NCI-H1092 (cell line): ENCODE results near the gene TPTE.
"Not testable (repeated sequence)": the region's sequence is repeated elsewhere in the genome, so short reads cannot be mapped to it uniquely, and the experiment has no call there.

Source experiments
- DNase-seq: peaks from one replicate; lab custom pipeline; 2025; lab: John Stamatoyannopoulos, UW

TPTE gene

DNA sequence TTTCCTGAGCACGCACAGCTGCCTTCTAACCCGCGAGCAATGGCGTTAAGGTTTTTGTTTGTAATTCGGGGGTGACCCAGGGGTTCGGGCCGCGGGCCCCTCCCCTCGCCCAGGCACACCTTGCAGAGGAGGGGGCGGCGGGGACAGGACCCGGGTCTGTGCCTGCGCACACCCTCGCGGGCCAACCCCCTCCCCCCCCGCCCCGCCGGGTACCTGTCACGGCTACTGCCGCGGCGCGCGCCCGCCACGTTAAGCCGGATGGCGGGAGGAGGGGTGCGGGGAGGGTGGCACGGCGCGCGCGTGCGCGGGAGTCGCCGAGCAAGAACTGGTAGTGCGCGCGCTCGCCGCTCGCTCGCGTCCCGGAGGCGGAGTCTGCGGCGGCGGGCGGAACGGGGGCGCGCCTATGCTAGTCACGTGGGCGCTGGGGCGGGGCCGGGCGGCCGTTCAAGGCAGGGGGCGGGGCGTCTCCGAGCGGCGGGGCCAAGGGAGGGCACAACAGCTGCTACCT, at the start of gene TPTE:
Gene TPTE, plus strand, starts transcription at position 493 of the 508 bp plus-strand sequence. CDS start 17,141 bp downstream, outside the sequence.
- DNase-seq: no peak

DNA sequence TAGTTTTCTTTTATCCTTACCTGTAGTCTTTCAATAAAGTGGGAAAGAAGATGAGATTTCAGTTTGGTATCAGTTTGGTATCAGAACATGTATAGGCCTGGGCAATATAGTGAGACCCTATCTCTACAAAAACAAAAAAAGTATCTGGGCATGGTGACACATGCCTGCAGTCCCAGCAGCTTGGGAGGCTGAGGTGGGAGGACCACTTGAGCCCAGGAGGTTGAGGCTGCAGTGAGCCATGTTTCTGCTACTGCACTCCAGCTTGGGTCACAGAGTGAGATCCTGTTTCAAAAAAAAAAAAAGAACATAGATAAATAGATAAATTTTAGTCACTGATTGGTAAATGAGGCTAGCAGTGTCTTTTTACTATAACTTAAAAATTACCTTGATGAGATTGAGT, 49.4 kb upstream of the TPTE start:
- DNase-seq: not testable (repeated sequence)

DNA sequence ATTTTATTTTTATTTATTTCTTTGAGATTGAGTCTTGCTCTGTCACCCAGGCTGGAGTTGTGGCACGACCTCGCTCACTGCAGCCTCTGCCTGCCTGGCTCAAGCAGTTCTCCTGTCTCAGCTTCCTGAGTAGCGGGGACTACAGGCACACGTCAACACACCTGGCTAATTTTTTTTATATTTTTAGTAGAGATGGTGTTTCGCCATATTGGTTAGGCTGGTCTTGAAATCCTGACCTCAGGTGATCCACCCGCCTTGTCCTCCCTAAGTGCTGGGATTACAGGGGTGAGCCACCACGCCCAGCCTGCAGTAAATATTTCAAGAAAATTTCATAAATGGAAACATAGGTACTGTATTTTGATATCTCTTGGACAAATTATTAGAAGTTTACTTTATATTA, 43.6 kb upstream of the TPTE start:
- not testable (repeated sequence) for DNase-seq

DNA sequence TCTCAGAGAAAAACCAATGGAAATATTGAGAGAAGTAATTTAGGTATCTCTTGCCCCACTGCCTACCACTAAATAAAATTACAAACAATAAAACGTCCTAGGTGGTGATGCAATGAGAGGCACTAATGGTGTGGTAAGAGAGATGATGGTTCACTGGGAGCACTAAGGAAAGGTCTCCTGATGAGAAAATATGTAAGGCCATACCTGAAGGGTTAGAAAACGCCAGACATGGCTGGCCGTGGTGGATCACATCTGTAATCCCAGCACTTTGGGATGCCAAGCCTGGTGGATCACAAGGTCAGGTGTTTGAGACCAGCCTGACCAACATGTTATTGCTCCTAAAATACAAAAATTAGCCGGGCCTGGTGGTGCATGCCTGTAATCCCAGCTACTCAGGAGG, 41.5 kb upstream of the TPTE start:
- not testable (repeated sequence) for DNase-seq

DNA sequence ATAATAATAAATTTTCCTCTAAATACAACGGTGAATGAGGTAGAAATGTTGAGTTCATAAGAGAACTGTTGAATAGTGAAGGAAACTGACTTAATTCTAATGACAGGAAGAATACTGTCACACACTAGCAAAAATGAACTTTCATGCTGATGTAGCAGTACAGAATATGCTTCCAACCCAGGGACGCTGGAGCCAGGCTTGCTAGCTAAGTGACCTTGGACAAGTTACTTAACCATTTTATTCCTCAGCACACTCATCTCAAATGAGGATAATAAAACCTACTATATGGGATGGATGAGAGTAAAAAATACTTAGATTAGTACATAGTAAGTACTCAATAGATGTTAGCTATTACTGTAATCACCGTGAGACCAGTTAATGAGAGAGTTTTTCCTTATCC, 36.5 kb upstream of the TPTE start:
- not testable (repeated sequence) for DNase-seq

DNA sequence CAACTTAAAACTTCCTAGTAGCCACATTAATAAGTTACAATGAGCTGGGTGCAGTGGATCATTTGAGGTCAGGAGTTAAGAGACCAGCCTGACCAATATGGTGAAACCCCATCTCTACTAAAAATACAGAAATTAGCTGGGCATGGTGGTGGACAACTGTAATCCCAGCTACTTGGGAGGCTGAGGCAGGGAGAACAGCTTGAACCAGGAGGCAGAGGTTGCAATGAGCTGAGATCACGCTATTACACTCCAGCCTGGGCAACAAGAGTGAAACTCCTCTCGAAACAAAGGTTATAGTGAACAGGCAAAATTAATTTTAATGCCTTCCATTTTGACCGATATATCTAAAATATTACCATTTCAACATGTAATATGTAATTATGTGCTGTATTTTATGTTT, 30.9 kb upstream of the TPTE start:
- DNase-seq: not testable (repeated sequence)

DNA sequence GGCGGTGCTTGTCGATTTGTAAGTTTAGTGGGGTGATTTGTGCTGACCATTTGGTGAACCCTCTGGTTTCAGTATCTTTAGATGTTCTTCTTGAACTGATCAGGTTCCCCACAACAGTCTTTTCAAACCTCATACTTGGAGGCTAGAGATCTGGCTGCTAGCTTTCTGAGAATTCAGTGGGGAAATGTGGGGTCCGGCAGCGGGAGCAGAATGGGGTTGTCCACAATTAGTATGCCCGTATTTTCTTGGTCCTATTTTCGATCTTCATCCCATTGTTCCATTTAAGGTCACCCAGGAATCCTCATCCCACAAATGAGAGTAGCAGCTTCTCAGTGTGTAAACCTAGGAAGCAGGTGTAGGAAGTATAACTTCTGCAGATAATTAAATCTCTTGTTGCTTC, 10.3 kb upstream of the TPTE start:
- DNase-seq: no peak

DNA sequence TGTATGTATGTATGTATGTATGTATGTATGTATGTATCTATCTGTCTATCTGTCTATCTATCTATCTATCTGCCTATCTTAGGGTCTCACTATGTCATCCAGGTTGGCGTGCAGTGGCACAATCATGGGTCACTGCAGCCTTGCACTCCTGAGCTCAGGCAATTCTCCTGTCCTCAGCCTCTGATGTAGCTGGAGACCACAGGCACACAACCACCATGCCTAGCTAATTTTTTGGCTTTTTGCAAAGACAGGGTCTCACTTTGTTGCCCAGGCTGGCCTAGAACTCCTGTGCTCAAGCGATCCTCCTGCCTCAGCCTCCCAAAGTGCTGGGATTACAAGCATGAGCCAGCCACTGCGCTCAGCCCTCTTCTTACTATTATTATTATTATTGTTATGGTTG, 4.5 kb upstream of the TPTE start:
- not testable (repeated sequence) for DNase-seq

DNA sequence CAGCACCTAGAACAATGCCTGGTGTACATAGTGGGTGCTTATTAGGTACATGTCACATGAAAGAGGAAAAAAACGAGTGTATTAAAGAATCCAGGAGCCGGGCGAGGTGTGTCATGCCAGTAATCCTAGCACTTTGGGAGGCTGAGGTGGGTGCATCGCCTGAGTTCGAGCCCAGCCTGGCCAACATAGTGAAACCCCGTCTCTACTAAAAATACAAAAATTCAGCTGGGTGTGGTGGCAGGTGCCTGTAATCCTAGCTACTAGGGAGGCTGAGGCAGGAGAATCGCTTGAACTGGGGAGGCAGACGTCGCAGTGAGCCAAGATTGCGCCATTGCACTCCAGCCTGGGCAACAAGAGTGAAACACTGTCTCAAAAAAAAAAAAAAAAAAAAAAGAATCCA, 3.5 kb upstream of the TPTE start:
- DNase-seq: not testable (repeated sequence)

DNA sequence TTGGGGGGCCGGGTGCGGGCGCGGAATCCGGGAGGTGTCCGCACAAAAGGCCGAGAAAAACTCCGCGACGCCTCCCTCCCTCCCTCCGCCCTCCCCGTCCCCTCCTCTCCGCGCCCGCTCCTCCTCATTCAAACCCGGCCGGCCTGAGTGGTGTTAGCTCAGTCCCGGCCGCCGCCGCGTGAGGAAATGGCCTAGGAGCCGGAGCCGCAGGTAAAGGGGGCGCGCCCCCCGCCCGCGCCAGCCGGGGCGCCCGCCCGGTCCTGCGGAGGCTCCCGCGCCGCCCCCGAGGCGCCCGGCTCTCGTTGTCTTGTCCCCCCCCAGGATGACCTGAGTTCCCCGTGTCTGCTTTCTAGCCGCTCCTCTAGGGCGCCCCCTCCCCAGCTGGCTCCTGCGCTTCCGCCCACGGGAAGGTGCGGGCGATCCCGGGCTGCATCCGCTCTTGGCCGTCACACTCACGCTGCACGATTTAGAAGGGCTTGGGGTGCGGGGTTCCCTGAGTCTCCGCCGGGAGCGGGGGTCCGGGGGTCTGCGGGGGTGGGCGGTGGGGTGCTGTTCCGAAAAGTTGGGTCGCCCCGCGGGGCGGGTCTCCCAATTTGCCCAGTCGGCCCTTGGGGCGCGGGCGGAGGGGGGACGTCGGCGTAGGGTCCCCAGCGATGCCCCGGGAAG, 585 bp downstream of the TPTE start:
- DNase-seq: not testable (repeated sequence)

DNA sequence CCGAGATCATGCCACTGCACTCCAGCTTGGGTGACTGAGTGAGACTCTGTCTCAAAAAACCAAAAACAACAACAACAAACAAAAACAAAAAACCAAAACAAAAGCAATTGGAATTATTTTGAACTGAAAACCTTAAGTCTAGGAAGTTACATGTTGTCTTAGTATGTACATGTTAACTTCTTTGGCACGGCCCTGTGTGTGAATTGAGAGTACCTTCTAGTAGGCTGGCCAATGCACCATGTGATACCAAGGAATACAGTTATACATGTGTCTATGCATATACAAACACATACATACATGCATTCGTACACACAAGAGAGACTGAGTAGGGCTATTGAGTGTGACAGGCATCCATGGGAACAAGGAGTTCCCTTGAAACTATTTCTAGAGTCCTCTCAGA, 18.6 kb downstream of the TPTE start:
- DNase-seq: no peak

DNA sequence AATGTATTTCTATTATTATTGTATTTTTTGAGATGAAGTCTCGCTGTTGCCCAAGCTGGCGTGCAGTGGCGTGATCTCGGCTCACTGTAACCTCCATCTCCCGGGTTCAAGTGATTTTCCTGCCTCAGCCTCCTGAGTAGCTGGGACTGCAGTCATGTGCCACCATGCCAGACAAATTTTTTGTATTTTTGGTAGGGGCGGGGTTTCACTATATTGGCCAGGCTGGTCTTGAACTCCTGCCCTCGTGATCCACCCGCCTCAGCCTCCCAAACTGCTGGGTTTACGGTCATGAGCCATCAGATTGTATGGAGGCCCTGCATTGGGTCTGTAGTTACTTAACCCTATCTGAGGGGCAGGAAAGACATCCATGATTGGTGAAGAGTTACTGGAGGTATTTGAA, 23.0 kb downstream of the TPTE start:
- DNase-seq: not testable (repeated sequence)

DNA sequence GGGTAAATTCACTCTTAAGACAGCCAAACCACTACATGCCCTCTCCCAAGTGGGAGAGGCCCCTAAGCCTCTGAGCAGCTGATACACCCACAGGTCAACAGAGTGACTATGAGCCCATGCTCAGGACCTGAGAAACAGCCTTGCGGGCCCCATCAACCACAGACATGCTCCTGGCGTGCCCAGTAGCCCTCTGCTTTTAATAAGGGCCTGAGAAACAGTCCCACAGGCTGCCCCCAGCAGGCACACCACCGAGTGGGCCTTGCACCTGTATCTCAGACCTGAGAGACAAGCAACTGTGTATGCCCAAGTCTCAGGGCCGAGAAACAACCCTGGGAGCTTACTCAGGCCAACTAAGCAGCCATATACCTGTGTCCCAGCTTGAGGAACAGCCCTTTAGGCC, 26.5 kb downstream of the TPTE start:
- DNase-seq: not testable (repeated sequence)

DNA sequence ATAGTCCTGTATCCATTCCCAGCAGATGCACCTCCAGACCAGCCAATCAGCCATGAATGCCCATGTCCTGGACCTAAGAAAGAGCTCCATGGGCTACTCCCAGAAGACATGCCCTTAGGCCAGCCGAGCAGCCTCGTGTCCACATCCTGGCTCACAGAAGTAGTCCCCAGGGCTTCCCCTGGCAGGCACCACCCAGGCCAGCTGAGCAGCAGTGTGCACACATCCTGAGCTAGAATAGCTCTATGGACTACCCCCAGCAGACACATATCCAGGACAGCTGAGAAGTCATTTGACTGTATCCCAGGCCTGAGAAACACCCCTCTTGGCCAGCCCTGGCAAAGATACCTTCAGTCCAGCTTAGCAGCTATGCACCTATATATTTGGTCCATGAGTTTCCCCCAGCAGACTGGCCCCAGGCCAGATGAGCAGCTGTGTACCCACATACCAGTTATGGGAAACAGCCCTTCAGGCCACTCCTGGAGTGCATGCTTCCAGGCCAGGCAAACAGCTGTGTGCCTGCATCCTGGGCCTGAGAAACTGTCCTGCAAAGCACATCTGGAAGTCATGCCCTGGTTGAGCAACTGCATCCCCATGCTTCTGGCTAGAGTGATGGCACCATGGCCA, 27.1 kb downstream of the TPTE start:
- DNase-seq: not testable (repeated sequence)

DNA sequence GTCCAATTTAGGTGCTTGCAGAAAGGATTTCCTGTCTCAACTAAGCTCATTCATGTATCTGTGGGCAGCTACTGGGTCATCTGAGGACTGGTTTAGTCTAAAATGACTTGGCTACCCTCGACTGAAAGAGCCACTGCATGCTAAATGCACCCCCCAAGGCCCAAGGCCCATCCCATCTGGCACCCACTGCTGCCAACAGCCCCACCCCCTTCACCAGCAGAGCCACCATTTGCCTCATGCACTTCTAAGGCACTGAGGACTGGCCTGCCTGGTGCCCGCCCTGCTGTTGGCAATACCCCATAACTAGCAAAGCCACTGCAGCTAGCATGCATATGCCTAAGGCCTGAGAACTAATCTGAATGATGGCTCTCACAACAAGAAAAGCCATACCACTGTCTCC, 49.4 kb downstream of the TPTE start:
- not testable (repeated sequence) for DNase-seq

DNA sequence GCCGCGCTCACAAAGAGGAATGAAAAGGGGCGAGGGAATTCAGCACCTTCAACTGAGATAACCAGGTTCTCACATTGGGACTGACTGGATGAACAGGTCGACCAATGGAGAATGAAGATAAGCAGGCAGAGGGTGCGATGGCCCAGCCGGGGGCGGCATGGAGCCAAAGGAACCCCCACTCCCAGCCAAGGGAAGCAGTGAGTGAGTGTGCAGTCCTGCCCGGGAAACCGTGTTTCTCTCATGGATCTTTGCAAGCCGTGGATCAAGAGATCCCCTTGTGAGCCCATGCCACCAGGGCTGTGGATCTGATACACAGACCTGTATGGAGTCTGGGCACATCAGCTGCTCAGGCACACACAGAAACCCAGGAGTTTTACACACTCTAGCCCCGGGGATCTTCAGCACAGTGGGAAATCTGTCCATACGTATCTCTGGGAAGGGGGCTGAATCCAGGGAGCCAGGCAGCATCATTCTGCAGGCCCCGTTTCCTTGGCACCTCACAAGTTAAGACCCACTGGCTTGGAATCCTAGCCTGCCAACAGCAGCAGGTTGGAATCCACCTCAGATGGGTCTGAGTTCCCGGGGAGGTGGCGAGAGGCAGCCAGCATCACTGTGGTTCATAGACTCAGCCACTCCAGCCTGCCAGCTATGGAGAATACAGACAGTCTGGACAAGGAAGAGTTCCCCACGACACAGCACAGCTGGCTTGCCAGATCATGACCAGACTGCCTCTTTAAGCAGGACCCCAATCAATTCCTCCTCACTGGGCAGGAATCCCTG, 53.3 kb downstream of the TPTE start:
- DNase-seq: not testable (repeated sequence)

DNA sequence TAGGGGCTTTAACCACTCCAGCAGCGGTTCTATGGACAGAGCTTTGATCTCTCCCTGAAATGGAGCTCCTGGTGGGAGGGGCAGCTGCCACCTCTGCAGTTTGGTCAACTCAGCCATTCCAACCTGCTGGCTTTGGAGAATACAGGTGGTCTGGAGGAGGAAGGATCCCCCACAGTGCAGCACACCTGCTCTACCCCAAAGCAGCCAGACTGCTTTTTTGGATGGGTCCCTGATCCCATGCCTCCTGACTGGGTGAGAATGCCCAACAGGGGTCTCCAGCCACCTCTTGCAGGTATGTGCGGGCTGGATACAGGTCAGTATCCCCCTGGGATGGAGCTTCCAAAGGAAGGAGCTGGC, 53.9 kb downstream of the TPTE start:
- no peak for DNase-seq

DNA sequence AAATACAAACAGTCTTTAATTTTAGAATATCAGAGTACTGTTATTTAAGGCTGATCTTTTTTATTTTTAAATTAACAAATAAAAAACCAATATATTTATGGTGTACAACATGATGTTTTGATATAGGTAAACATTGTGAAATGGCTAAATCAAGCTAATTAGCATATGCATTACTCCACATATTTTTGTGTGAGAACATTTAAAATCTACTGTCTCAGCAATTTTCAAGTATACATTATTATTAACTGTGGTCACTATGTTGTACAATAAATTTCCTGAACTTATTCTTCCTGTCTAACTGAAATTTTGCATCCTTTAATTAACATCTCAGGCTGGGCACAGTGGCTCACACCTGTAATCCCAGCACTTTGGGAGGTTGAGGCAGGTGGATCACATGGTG, 57.5 kb downstream of the TPTE start:
- not testable (repeated sequence) for DNase-seq

DNA sequence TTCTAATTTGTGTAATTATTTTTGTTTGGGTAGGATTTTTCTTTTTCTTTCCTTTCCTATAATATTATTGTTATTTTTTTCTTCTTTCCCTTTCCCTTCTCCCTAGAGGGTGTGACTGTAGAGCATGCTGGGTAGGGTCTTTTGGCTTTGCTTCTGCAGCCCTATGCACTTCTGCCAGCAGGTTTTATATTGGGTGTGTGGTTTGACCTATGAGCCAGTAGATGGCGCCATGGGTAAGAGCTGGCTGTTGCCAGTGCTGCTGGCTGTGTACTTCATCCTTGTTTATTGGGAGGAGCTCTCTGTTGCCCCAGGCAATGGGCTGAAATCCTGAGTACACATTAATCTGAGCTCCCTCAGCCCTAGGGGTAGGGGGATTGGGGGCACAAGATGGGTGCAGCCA, 67.7 kb downstream of the TPTE start:
- not testable (repeated sequence) for DNase-seq

DNA sequence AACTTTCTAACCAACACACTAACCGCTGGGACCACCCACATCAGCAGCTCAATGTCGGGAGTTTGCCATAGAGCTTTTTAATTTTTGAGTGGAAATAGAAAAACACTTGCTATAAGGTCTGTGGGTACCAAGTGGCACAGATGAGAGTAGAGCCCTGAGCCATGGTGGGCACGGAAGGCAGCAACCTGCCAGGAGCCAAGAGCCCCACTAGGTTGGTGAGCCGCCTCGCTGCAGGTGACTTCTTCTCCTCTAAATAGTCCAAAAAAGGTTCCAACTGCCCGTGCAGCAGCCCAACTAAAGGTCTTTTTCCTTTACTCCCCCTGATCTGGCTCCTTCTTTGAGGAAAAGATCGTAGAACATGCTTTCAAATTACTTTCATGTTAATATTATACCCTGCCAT, 85.7 kb downstream of the TPTE start:
- DNase-seq: not testable (repeated sequence)

DNA sequence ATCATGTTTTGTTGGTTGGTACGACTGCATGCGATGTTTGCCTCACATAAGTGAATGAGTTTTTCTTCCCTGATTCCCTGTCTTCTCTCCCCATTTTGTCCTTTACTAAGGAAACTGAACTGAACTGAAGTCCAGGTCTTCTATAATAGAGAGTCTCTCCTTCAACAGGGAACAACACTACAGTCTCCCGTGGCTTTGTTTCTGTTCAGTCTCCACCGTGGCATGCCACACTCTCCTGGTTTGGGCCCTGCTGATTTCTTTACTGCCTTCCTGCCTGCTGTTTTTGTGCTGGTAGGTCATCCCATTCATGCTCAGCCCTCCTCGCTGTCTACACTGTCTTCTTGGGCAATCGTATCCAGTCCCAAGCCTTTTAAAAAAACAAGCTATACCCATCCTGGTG, 92.9 kb downstream of the TPTE start:
- DNase-seq: not testable (repeated sequence)

DNA sequence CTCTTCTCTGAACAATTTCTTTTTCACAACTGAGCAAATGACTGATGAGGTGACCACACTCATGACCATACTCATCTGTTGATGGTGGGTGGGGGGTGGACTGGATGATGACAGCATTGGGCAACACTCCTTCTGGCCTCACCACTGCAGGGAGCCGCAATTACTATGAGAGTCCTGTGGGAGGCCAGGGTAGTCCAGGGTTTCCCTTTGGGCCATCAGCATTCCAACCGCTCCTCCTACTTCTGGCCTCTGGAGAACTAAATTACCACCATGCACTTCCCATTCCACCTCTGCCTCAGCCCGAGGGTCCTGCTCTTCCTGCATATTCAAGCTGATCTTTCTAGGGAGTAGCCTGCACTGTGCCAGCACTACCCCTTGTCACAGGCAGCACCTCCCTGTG, 94.7 kb downstream of the TPTE start:
- not testable (repeated sequence) for DNase-seq

DNA sequence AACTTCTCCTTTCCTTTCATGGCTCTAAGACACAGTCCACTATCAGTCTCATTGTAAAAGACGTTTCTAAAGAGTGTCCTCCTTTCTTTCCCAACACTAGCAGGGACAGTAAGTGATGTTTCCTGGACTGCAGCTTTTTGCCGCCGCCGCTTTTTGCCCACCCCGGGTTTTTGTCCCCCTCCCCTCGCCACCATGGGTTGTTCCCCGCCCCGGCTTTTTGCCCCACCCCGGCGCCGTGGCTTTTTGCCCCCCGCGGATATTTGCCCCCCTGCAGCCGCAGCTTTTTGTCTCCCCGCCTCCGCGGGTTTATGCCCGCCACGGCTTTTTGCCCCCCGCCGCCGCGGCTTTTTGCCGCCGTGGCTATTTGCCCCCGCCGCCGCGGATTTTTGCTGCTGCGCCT, 95.2 kb downstream of the TPTE start:
- no peak for DNase-seq
